ENCODE results near the gene USP40. TPM values are rescaled to one million over a fixed set of nuclear protein-coding genes. Genes with fewer than 3 reads are reported as not detected.

Gene USP40
- total and polyA plus RNA-seq, 2 experiments from 2014 or later = 5.7 to 11.7 TPM

DNA sequence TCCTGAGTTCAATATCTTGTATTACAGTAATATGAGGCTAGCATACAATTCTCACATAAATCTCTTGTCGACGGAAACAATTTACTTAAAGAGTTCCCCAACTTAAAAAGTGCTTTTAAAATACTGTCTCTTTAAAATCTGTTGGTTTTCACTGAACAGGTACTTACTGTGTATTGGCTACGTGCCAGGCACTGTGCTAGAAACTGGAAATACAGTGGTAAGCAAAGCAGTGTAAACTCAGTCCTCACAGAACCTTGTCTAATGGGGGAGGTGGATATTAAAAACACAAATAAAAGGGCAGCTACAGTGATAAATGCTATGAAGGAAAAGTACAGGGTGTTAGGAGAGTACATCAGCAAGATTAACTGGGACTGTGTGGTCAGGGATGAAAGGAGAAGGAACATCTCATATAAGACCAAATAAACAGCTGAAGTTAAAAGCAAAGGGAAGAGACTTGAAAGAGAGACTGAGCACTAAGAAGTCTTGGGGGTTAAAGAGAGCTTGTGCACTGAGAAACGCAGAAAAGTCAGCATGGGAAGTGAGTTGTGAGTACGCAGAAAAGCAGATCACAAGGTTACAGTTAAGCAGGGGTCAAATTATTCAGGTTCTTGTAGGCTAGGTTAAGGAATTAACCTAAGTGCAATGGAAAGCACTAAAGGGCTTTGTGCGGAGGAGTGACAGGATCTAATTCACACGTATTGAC lies 52.5 kb downstream of the USP40 start:
- TF ChIP-seq, protein P1, sequence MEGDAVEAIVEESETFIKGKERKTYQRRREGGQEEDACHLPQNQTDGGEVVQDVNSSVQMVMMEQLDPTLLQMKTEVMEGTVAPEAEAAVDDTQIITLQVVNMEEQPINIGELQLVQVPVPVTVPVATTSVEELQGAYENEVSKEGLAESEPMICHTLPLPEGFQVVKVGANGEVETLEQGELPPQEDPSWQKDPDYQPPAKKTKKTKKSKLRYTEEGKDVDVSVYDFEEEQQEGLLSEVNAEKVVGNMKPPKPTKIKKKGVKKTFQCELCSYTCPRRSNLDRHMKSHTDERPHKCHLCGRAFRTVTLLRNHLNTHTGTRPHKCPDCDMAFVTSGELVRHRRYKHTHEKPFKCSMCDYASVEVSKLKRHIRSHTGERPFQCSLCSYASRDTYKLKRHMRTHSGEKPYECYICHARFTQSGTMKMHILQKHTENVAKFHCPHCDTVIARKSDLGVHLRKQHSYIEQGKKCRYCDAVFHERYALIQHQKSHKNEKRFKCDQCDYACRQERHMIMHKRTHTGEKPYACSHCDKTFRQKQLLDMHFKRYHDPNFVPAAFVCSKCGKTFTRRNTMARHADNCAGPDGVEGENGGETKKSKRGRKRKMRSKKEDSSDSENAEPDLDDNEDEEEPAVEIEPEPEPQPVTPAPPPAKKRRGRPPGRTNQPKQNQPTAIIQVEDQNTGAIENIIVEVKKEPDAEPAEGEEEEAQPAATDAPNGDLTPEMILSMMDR (conservative IDR thresholded peaks at IDR 0.05; ENCODE audit: low read depth in 2 of 2) = no peak
- TF ChIP-seq CREB1 (CRISPR knock-in tag; IDR thresholded peaks at IDR 0.05; ENCODE audit: low read depth) (no peak), EZH2phosphoT487 (IDR thresholded peaks at IDR 0.05; ENCODE audit: unreplicated experiment) (no peak), ZNF331 (CRISPR knock-in tag; IDR thresholded peaks at IDR 0.05; ENCODE audit: low read depth) (no peak), JUNB (IDR thresholded peaks at IDR 0.05; ENCODE audit: unreplicated experiment) (no peak), NANOG (IDR thresholded peaks at IDR 0.05; ENCODE audit: borderline replicate concordance) (no peak), ETS1 (IDR thresholded peaks at IDR 0.05) (no peak), POLR2AphosphoS5 (IDR thresholded peaks at IDR 0.05; ENCODE audit: low read depth) (no peak)
- ATAC-seq (no peak), DNase-seq (ENCODE audit: low spot score) (no peak)
- H3K4me3 ChIP-seq = no peak overlapping the region
- H3K27me3 Mint-ChIP-seq (ENCODE audit: insufficient read depth, low read depth, poor library complexity) = peaks cover 3% of the 10 kb centered on the region
- peaks cover 4% of the 10 kb centered on the region; the same call in 1 of the 3 replicates for H3K36me3 Mint-ChIP-seq (ENCODE audit: low read depth)
- H3K27ac ChIP-seq (ENCODE audit: low read depth) = no peak overlapping the region
- no peaks in the 10 kb centered on the region for H3K4me1 ChIP-seq (ENCODE audit: insufficient read depth)
- H3K79me2 ChIP-seq (replicated peaks; ENCODE audit: insufficient read depth) = no peaks in the 10 kb centered on the region
- no peaks in the 10 kb centered on the region for H3K4me1 Mint-ChIP-seq
- H3K4me3 Mint-ChIP-seq = no peak overlapping the region
- no peaks in the 10 kb centered on the region for H3K9me2 ChIP-seq (ENCODE audit: insufficient read depth)
- H3K27me3 ChIP-seq (ENCODE audit: insufficient read depth) = no peaks in the 10 kb centered on the region
- H2AFZ ChIP-seq = no peak overlapping the region
- no peaks in the 10 kb centered on the region for H3F3A ChIP-seq (replicated peaks; ENCODE audit: low read depth)
- no peak overlapping the region for H3K27ac Mint-ChIP-seq
- H3K9me3 Mint-ChIP-seq = no peaks in the 10 kb centered on the region
- H4K20me1 ChIP-seq (replicated peaks; ENCODE audit: insufficient read depth) = 0 out of 2 replicates have a peak, but pooled peaks cover 5% of the 10 kb centered on the region
- H3K36me3 ChIP-seq (ENCODE audit: insufficient read depth) = no peaks in the 10 kb centered on the region
- no peak overlapping the region for H3K4me2 ChIP-seq

DNA sequence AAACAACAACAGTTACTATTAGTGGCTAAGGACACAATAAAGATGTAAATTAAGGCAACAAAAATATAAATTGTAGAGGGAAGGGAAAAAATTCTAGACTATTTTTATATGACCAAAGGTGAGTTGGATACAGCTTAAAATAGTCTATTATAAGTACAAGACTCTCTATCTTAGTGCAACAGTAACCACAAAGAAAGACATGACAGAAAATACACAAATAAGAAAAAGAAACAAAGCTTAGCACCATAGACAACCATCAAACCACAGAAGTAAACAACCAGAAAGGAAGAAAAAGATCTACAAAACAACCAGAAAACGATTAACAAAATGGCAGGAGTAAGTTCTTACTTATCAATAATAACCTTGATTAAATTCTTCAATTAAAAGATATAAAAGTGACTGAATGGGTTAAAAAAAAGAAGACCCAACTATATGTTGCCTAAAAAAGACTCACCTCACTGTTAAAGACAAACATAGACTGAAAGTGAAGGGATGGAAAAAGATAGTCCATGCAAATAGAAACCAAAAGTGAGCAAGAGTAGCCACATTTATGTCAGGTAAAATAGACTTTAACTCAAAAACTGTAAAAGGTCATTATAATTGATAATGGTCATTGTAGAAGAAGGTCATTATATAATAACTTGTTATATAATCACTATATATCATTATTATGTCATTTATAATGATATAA lies 62.5 kb downstream of the USP40 start:
- Histone ChIP-seq H3K27ac (ENCODE audit: low read depth) (no peak overlapping the region), H3K36me3 (ENCODE audit: insufficient read depth) (no peaks in the 10 kb centered on the region; the same call in 1 of the 2 replicates), H2AFZ (no peak overlapping the region), H4K20me1 (replicated peaks; ENCODE audit: insufficient read depth) (no peaks in the 10 kb centered on the region), H3K4me1 (ENCODE audit: insufficient read depth) (no peaks in the 10 kb centered on the region), H3K79me2 (replicated peaks; ENCODE audit: insufficient read depth) (no peaks in the 10 kb centered on the region), H3K4me3 (no peak overlapping the region), H3K27me3 (ENCODE audit: insufficient read depth) (no peaks in the 10 kb centered on the region), H3K9me2 (ENCODE audit: insufficient read depth) (no peaks in the 10 kb centered on the region), H3F3A (replicated peaks; ENCODE audit: low read depth) (no peaks in the 10 kb centered on the region), H3K4me2 (no peak overlapping the region)
- Mint-ChIP-seq H3K4me3 (no peak overlapping the region), H3K9me3 (peaks cover 7% of the 10 kb centered on the region; the same call in 1 of the 3 replicates), H3K27ac (no peak overlapping the region), H3K27me3 (ENCODE audit: insufficient read depth, low read depth, poor library complexity) (no peaks in the 10 kb centered on the region), H3K4me1 (no peaks in the 10 kb centered on the region), H3K36me3 (ENCODE audit: low read depth) (peaks cover 7% of the 10 kb centered on the region; the same call in 2 of the 3 replicates)
- no peak for TF ChIP-seq REST (IDR thresholded peaks at IDR 0.05; ENCODE audit: unreplicated experiment)
- DNase-seq (ENCODE audit: low spot score) = no peak
- no peak for ATAC-seq

All from GM23338 (cell line).